CD4-positive, alpha-beta T cell (primary cell): ENCODE data around the gene B4GALT5. TPM values are rescaled to one million over a fixed set of nuclear protein-coding genes. Genes with fewer than 3 reads are reported as not detected.

Experiments used
- ATAC-seq: fragments of 200-7000 bp; cut with Tn5 transposase; one replicate; pipeline ENCODE4 v1.10.0; 2022; ENCODE audit warnings: mild to moderate bottlenecking; ENCODE audit not compliant: poor library complexity
- CTCF ChIA-PET: fragments of 350-600 bp; sonication (Branson Sonifier 250); formaldehyde crosslinking; loops from one replicate; lab custom pipeline; 2021; ENCODE audit warnings: antibody characterized with exemption, inconsistent platforms; lab: Charles Lee
- POLR2A ChIA-PET: fragments of 350-600 bp; sonication (Branson Sonifier 250); formaldehyde crosslinking; loops from one replicate; lab custom pipeline; 2021; ENCODE audit warnings: antibody characterized with exemption, inconsistent platforms; lab: Charles Lee
- DNase-seq, 14 experiments: peaks; one replicate each; pipeline ENCODE4 v3.0.0-alpha.2; 2013 to 2020; ENCODE audit warnings: mixed read lengths in 2 of 14
- H3K27ac ChIP-seq, 2 donors: one replicate each; pipeline versions ENCODE4 v1.5.1 to v1.7.0; 2013; ENCODE audit warnings: low read length in 2 of 2, low read depth in 1 of 2, mild to moderate bottlenecking in 1 of 2
- H3K27me3 ChIP-seq, 2 experiments: 1 replicate in 1 of 2; 2 replicates in 1 of 2; pipeline versions ENCODE4 v1.6.1 to v1.7.0; 2013; ENCODE audit warnings: low read length in 2 of 2, control low read depth in 1 of 2, mild to moderate bottlenecking in 1 of 2, moderate library complexity in 1 of 2; ENCODE audit not compliant: insufficient read depth in 2 of 2, control insufficient read depth in 1 of 2
- H3K36me3 ChIP-seq: one replicate; pipeline ENCODE4 v1.6.1; 2013; ENCODE audit warnings: low read length, control low read depth; ENCODE audit not compliant: insufficient read depth
- H3K4me1 ChIP-seq: one replicate; pipeline ENCODE4 v1.6.1; 2013; ENCODE audit warnings: low read length, control low read depth; ENCODE audit not compliant: insufficient read depth
- H3K4me3 ChIP-seq: one replicate; pipeline ENCODE4 v1.5.1; 2013; ENCODE audit warnings: mild to moderate bottlenecking, low read length, moderate library complexity
- H3K9me3 ChIP-seq, 2 experiments: 1 replicate in 1 of 2; 2 replicates in 1 of 2; pipeline versions ENCODE4 v1.6.1 to v1.7.0; 2013; ENCODE audit warnings: low read length in 2 of 2, mild to moderate bottlenecking in 2 of 2, control low read depth in 1 of 2, moderate library complexity in 1 of 2; ENCODE audit not compliant: control insufficient read depth in 1 of 2, insufficient read depth in 1 of 2
- H3K27ac Mint-ChIP-seq: one replicate; pipeline ENCODE4 v1.8.0; 2020; ENCODE audit warnings: mixed read lengths
- H3K27me3 Mint-ChIP-seq: one replicate; pipeline ENCODE4 v1.8.0; 2021; ENCODE audit warnings: mixed read lengths
- H3K36me3 Mint-ChIP-seq: one replicate; pipeline ENCODE4 v1.8.0; 2021; ENCODE audit warnings: low read depth, mixed read lengths
- H3K4me1 Mint-ChIP-seq: one replicate; pipeline ENCODE4 v1.8.0; 2021; ENCODE audit warnings: low read depth, mixed read lengths
- H3K4me3 Mint-ChIP-seq: one replicate; pipeline ENCODE4 v1.8.0; 2020; ENCODE audit warnings: mild to moderate bottlenecking, mixed read lengths
- H3K9me3 Mint-ChIP-seq: one replicate; pipeline ENCODE4 v1.8.0; 2020; ENCODE audit warnings: mixed read lengths
- intact Hi-C, 2 experiments: fragments of 100-400 bp; cut with DNase I in 1 of 2; cut with micrococcal nuclease in 1 of 2; formaldehyde crosslinking; loops; one replicate each; pipeline versions ENCODE4 v1.15.1 to v1.9.0; 2023 to 2025; cut with DNase I, micrococcal nuclease
- total RNA-seq, 174 experiments: library from RNA in 2 of 174; stranded (reverse) in 2 of 174; gene quantifications; one replicate each; pipeline ENCODE4 v1.2.3 and lab custom pipeline; 2021 to 2026
- TF ChIP-seq, protein P1 (sequence below): fragments of 200-600 bp; IDR thresholded peaks from one replicate; pipeline ENCODE4 v1.8.0; 2022; ENCODE audit warnings: antibody characterized with exemption, mild to moderate bottlenecking

The B4GALT5 gene
- total RNA-seq, 2 experiments from 2014 or later, result 3.1 to 3.2 TPM

DNA sequence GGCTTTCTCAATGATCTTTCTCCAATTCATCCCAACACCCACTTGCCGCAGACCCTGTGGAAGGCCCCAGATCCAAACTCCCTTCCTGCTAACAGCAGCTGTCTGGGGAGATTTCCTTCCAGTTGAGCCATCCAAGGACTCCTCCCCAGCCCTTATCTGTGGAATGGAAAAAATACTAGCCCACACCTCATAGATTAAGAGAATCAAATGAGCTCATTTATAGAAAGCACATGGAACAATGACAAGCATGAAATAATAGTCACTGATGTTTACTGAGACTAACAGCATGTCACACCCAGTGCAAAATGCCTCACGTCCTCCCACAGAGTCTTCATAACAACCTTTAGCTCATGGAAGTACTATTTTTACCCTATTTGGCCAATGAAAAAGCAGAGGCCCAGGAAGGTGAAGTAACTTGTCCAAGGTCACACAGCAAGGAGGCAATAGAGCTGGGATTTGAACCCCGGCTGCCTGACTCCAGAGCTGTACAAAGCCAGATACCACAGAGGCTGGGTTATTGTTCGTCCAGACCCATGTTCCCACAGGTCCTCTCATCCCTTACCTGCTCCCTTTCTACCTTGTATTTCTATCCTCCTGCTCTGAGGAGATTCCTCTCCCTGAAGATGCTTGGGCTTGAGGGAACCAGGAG lies 122.3 kb downstream of the B4GALT5 start:
- ATAC-seq (no peak), DNase-seq (no peak)
- H3K36me3 Mint-ChIP-seq, result no peaks in the 10 kb centered on the region
- ChIA-PET CTCF (interaction anchor here (1.2 kb wide), 1 partner anchor 50 kb away, joined by 3 read pairs; no protein-coding TSS in a partner anchor), POLR2A (no interaction called here)
- peaks cover 40% of the 10 kb centered on the region for H3K4me1 ChIP-seq
- H3K27me3 Mint-ChIP-seq, result peaks cover 6% of the 10 kb centered on the region
- intact Hi-C loops, result no loop called here
- H3K27ac ChIP-seq, result no peak overlapping the region
- no peaks in the 10 kb centered on the region for H3K36me3 ChIP-seq
- no peak overlapping the region for H3K27ac Mint-ChIP-seq
- H3K9me3 ChIP-seq, result no peaks in the 10 kb centered on the region
- no peaks in the 10 kb centered on the region for H3K27me3 ChIP-seq
- no peaks in the 10 kb centered on the region for H3K9me3 Mint-ChIP-seq
- no peak overlapping the region for H3K4me3 Mint-ChIP-seq
- TF ChIP-seq, protein P1, sequence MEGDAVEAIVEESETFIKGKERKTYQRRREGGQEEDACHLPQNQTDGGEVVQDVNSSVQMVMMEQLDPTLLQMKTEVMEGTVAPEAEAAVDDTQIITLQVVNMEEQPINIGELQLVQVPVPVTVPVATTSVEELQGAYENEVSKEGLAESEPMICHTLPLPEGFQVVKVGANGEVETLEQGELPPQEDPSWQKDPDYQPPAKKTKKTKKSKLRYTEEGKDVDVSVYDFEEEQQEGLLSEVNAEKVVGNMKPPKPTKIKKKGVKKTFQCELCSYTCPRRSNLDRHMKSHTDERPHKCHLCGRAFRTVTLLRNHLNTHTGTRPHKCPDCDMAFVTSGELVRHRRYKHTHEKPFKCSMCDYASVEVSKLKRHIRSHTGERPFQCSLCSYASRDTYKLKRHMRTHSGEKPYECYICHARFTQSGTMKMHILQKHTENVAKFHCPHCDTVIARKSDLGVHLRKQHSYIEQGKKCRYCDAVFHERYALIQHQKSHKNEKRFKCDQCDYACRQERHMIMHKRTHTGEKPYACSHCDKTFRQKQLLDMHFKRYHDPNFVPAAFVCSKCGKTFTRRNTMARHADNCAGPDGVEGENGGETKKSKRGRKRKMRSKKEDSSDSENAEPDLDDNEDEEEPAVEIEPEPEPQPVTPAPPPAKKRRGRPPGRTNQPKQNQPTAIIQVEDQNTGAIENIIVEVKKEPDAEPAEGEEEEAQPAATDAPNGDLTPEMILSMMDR, result no peak
- H3K4me1 Mint-ChIP-seq, result peaks cover 10% of the 10 kb centered on the region
- H3K4me3 ChIP-seq, result no peak overlapping the region

DNA sequence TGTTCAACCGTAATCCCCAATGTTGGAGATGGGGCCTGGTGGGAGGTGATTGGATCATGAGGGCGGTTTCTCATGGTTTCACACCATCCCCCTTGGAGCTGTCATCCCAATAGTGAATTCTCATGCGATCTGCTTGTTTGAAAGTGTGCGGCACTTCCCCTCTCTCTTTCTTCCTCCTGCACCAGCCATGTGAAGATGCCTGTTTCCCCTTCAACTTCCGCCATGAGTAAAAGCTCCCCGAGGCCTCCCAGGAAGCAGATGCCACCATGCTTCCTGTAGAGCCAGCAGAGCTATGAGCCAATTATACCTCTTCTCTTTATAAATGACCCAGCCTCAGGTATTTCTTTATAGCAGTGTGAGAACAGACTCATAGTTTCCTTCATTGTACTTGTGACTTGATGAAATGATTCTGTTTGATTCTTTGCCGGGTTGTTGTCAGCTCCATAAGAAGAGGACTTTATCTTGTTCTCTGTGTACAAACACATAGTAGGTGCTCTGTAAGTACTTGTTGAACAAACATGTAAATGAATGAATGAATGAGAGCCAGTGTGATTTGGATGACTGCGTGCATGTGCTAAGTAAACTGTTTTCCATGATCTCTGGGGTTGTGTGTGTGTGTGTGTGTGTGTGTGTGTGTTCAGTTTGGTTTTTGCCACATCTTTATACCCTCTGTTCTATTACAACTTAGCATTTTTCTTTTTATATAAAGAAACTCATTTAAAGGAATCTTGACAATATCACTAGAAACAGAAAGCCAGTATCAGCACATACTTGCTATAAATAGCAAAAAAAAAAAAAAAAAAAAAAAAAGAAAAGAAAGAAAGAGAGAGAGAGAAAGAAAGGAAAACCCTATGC lies 123.3 kb downstream of the B4GALT5 start:
- peaks cover 10% of the 10 kb centered on the region for H3K27me3 Mint-ChIP-seq
- no peaks in the 10 kb centered on the region for H3K9me3 Mint-ChIP-seq
- Histone ChIP-seq H3K4me1 (peaks cover 30% of the 10 kb centered on the region), H3K27ac (no peak overlapping the region), H3K36me3 (no peaks in the 10 kb centered on the region), H3K27me3 (no peaks in the 10 kb centered on the region), H3K9me3 (no peaks in the 10 kb centered on the region), H3K4me3 (no peak overlapping the region)
- H3K4me3 Mint-ChIP-seq, result no peak overlapping the region
- peaks cover 6% of the 10 kb centered on the region for H3K4me1 Mint-ChIP-seq
- TF ChIP-seq, protein P1, result no peak
- intact Hi-C loops, result no loop called here
- DNase-seq, result peak in 1 of 14 experiments; percentile 19
- no peaks in the 10 kb centered on the region for H3K36me3 Mint-ChIP-seq
- ATAC-seq, result no peak
- ChIA-PET POLR2A (interaction anchor here (0.6 kb wide), 1 partner anchor 28 kb away, joined by 3 read pairs; no protein-coding TSS in a partner anchor), CTCF (interaction anchor here (1.2 kb wide), 1 partner anchor 49 kb away, joined by 3 read pairs; no protein-coding TSS in a partner anchor)
- no peak overlapping the region for H3K27ac Mint-ChIP-seq

DNA sequence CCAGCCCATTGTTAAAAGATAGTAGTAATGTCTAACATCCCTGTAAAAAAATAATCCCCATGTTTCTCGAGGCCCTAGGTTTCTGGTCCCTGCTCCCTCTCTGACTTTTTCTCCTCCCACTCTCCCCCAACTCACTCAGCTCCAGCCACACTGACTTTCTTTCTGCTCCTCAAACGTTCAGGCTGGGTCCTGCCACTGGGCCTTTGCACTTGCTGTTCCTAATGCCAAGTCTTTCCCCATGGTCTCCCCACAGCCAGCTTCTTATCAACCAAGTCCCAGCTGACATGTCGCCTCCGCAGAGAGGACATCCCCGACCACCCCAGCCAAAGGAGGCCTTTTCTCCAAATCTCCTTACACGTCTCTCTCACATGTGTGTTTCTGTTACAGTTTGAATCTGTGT lies 123.9 kb downstream of the B4GALT5 start:
- no peak for DNase-seq
- no peak for ATAC-seq
- POLR2A ChIA-PET, result interaction anchor here (0.6 kb wide), 1 partner anchor 28 kb away, joined by 3 read pairs; no protein-coding TSS in a partner anchor
- H3K36me3 ChIP-seq, result no peaks in the 10 kb centered on the region
- H3K9me3 Mint-ChIP-seq, result no peaks in the 10 kb centered on the region
- no peak overlapping the region for H3K27ac Mint-ChIP-seq
- no peak overlapping the region for H3K4me3 ChIP-seq
- no peak overlapping the region for H3K4me3 Mint-ChIP-seq
- no peaks in the 10 kb centered on the region for H3K36me3 Mint-ChIP-seq
- H3K27me3 Mint-ChIP-seq, result peaks cover 12% of the 10 kb centered on the region
- H3K4me1 ChIP-seq, result peaks cover 24% of the 10 kb centered on the region
- H3K27me3 ChIP-seq, result no peaks in the 10 kb centered on the region
- no peaks in the 10 kb centered on the region for H3K4me1 Mint-ChIP-seq
- H3K9me3 ChIP-seq, result no peaks in the 10 kb centered on the region
- TF ChIP-seq, protein P1, result no peak
- no peak overlapping the region for H3K27ac ChIP-seq
- CTCF ChIA-PET, result no interaction called here
- intact Hi-C loops, result no loop called here
